H9 (cell line): ENCODE results near the gene CCDC74B. TPM values are rescaled to one million over a fixed set of nuclear protein-coding genes. Genes with fewer than 3 reads are reported as not detected.
A peak's percentile ranks its signal among the peaks of the same experiment; 100 is the strongest.
"Not testable (repeated sequence)": the region's sequence is repeated elsewhere in the genome, so short reads cannot be mapped to it uniquely, and the experiment has no call there.

ENCODE experiments used
- DNase-seq: peaks from one replicate; pipeline ENCODE4 v3.0.0-alpha.2; 2017
- H2AFZ ChIP-seq: one replicate; pipeline ENCODE4 v1.6.1; 2013; ENCODE audit warnings: mild to moderate bottlenecking, low read length, control low read depth, moderate library complexity
- H2AK5ac ChIP-seq: 2 replicates; pipeline ENCODE4 v1.6.1; 2013; ENCODE audit warnings: low read length, control low read depth, mixed read lengths; ENCODE audit not compliant: insufficient read length
- H2BK120ac ChIP-seq: one replicate; pipeline ENCODE4 v1.6.1; 2013; ENCODE audit warnings: low read depth, mild to moderate bottlenecking, low read length, control low read depth, inconsistent platforms; ENCODE audit not compliant: poor library complexity, severe bottlenecking
- H2BK12ac ChIP-seq: 2 replicates; pipeline ENCODE4 v1.6.1; 2013; ENCODE audit warnings: low read length, control low read depth, mixed read lengths, low read depth; ENCODE audit not compliant: insufficient read length
- H2BK15ac ChIP-seq: 2 replicates; pipeline ENCODE4 v1.6.1; 2013; ENCODE audit warnings: low read depth, low read length, control low read depth
- H2BK20ac ChIP-seq: one replicate; pipeline ENCODE4 v1.6.1; 2013; ENCODE audit warnings: low read depth, mild to moderate bottlenecking, low read length, control low read depth, inconsistent platforms; ENCODE audit not compliant: poor library complexity, severe bottlenecking
- H2BK5ac ChIP-seq: 2 replicates; pipeline ENCODE4 v1.6.1; 2013; ENCODE audit warnings: low read length, control low read depth, mixed read lengths; ENCODE audit not compliant: insufficient read length
- H3K14ac ChIP-seq: 2 replicates; pipeline ENCODE4 v1.6.1; 2013; ENCODE audit warnings: low read length, control low read depth; ENCODE audit not compliant: insufficient read depth
- H3K18ac ChIP-seq: 2 replicates; pipeline ENCODE4 v1.6.1; 2013; ENCODE audit warnings: low read depth, mild to moderate bottlenecking, mixed read lengths, low read length, control low read depth; ENCODE audit not compliant: insufficient read length
- H3K23ac ChIP-seq: 2 replicates; pipeline ENCODE4 v1.6.1; 2013; ENCODE audit warnings: low read length, control low read depth, mixed read lengths, low read depth; ENCODE audit not compliant: insufficient read length
- H3K23me2 ChIP-seq: 2 replicates; pipeline ENCODE4 v1.6.1; 2013; ENCODE audit warnings: low read depth, mild to moderate bottlenecking, mixed read lengths, low read length, control low read depth; ENCODE audit not compliant: insufficient read length, poor library complexity, severe bottlenecking
- H3K27ac ChIP-seq: 2 replicates; pipeline ENCODE4 v1.5.1; 2013; ENCODE audit warnings: low read length, control low read depth, mixed read lengths, low read depth; ENCODE audit not compliant: insufficient read length
- H3K27me3 ChIP-seq: 2 replicates; pipeline ENCODE4 v1.6.1; 2013; ENCODE audit warnings: low read length, control low read depth, inconsistent platforms; ENCODE audit not compliant: insufficient read depth
- H3K4ac ChIP-seq: 2 replicates; pipeline ENCODE4 v1.6.1; 2013; ENCODE audit warnings: low read depth, mild to moderate bottlenecking, control low read depth, inconsistent platforms, low read length, moderate library complexity
- H3K4me1 ChIP-seq: 2 replicates; pipeline ENCODE4 v1.6.1; 2013; ENCODE audit warnings: low read length, control low read depth, inconsistent platforms; ENCODE audit not compliant: insufficient read depth
- H3K4me2 ChIP-seq: 2 replicates; pipeline ENCODE4 v1.6.1; 2013; ENCODE audit warnings: low read length, control low read depth, mixed read lengths; ENCODE audit not compliant: insufficient read length, insufficient read depth
- H3K56ac ChIP-seq: 2 replicates; pipeline ENCODE4 v1.6.1; 2013; ENCODE audit warnings: low read depth, mild to moderate bottlenecking, mixed read lengths, low read length, control low read depth; ENCODE audit not compliant: insufficient read length
- H3K79me1 ChIP-seq: 2 replicates; pipeline ENCODE4 v1.6.1; 2013; ENCODE audit warnings: low read depth, mild to moderate bottlenecking, moderate library complexity, low read length, control low read depth, inconsistent platforms; ENCODE audit not compliant: insufficient read depth, poor library complexity, severe bottlenecking
- H3K79me2 ChIP-seq: 2 replicates; pipeline ENCODE4 v1.6.1; 2013; ENCODE audit warnings: low read length, control low read depth, inconsistent platforms; ENCODE audit not compliant: insufficient read depth
- H3K9ac ChIP-seq: 2 replicates; pipeline ENCODE4 v1.6.1; 2013; ENCODE audit warnings: low read length, control low read depth, mixed read lengths; ENCODE audit not compliant: insufficient read length; ENCODE audit errors: extremely low read depth
- H3K9me3 ChIP-seq: one replicate; pipeline ENCODE4 v1.6.1; 2013; ENCODE audit warnings: low read depth, low read length, inconsistent platforms; ENCODE audit not compliant: control insufficient read depth
- H3T11ph ChIP-seq: one replicate; pipeline ENCODE4 v1.6.1; 2013; ENCODE audit warnings: mild to moderate bottlenecking, low read length, control low read depth, inconsistent platforms
- H4K20me1 ChIP-seq: one replicate; pipeline ENCODE4 v1.6.1; 2013; ENCODE audit not compliant: control insufficient read depth, insufficient read length, insufficient read depth
- H4K5ac ChIP-seq: 2 replicates; pipeline ENCODE4 v1.6.1; 2013; ENCODE audit warnings: low read depth, mild to moderate bottlenecking, mixed read lengths, low read length, control low read depth; ENCODE audit not compliant: insufficient read length
- H4K8ac ChIP-seq: replicated peaks from 2 replicates; pipeline ENCODE4 v1.6.1; 2013; ENCODE audit warnings: low read length, control low read depth, mixed read lengths, low read depth; ENCODE audit not compliant: insufficient read length
- H4K91ac ChIP-seq: 2 replicates; pipeline ENCODE4 v1.6.1; 2013; ENCODE audit warnings: low read depth, mild to moderate bottlenecking, moderate library complexity, mixed read lengths, low read length, control low read depth; ENCODE audit not compliant: insufficient read length
- H3K27ac Mint-ChIP-seq, 3 experiments: 2 replicates in 2 of 3; 3 replicates in 1 of 3; pipeline ENCODE4 v1.8.0; 2020 to 2021; ENCODE audit warnings: mixed read lengths in 3 of 3, mild to moderate bottlenecking in 1 of 3, moderate library complexity in 1 of 3
- H3K27me3 Mint-ChIP-seq: 2 replicates; pipeline ENCODE4 v1.8.0; 2021; ENCODE audit warnings: low read depth, mild to moderate bottlenecking, moderate library complexity, mixed read lengths
- H3K36me3 Mint-ChIP-seq, 3 experiments: 2 replicates in 2 of 3; 3 replicates in 1 of 3; pipeline ENCODE4 v1.8.0; 2020 to 2021; ENCODE audit warnings: low read depth in 3 of 3, mixed read lengths in 3 of 3; ENCODE audit not compliant: insufficient read depth in 1 of 3
- H3K4me1 Mint-ChIP-seq, 2 experiments: 2 replicates each; pipeline ENCODE4 v1.8.0; 2020; ENCODE audit warnings: mixed read lengths in 2 of 2
- H3K4me3 Mint-ChIP-seq, 2 experiments: 2 replicates in 1 of 2; 3 replicates in 1 of 2; pipeline ENCODE4 v1.8.0; 2020 to 2021; ENCODE audit warnings: mild to moderate bottlenecking in 2 of 2, mixed read lengths in 2 of 2, moderate library complexity in 1 of 2
- H3K9me3 Mint-ChIP-seq, 2 experiments: 2 replicates in 1 of 2; 3 replicates in 1 of 2; pipeline ENCODE4 v1.8.0; 2020; ENCODE audit warnings: mild to moderate bottlenecking in 2 of 2, mixed read lengths in 2 of 2, moderate library complexity in 1 of 2
- CTCF ChIP-seq: fragments of 200-600 bp; sonication (generic); conservative IDR thresholded peaks from 3 replicates; pipeline ENCODE4 v1.8.0; 2021; ENCODE audit warnings: antibody characterized with exemption, mild to moderate bottlenecking
- WGBS: extraction: QIAGEN DNeasy Blood & Tissue Kit; methylation state at CpG from one replicate; pipeline ENCODE4 v1.1.7; 2013; ENCODE audit warnings: missing lambda C conversion rate, low lambda C conversion rate, mixed read lengths; ENCODE audit not compliant: insufficient read length; ENCODE audit errors: extremely low coverage; 5-methylcytosine and 5-hydroxymethylcytosine counted together
- total RNA-seq: library from RNA; stranded (reverse); gene quantifications from 2 replicates; pipeline ENCODE4 v1.2.1, GENCODE V29; 2021

Gene CCDC74B
- total RNA-seq, 1 experiment from 2014 or later: 6.7 TPM

GRCh38 chr2:130155956-130156623, 11.2 kb upstream of the CCDC74B start:
- no CpG with 5 or more reads among the region's 16 CpGs for WGBS
- H3K27ac Mint-ChIP-seq: peak overlapping the region in 1 of 3 experiments; percentile 52; a peak in 2 of 7 replicates

More at GRCh38 chr2:130155956-130156623, 11.2 kb upstream of the CCDC74B start:
- H3K4ac ChIP-seq, H3K4me1 Mint-ChIP-seq, H4K5ac ChIP-seq, H3K23me2 ChIP-seq, H2BK20ac ChIP-seq, H3K27me3 Mint-ChIP-seq, H3K14ac ChIP-seq, H2BK12ac ChIP-seq, H3K18ac ChIP-seq, H4K8ac ChIP-seq, H2BK120ac ChIP-seq, H3K4me2 ChIP-seq, H2BK5ac ChIP-seq, H3K4me1 ChIP-seq, H3K23ac ChIP-seq, H3K9me3 ChIP-seq, H2AFZ ChIP-seq, H3K79me2 ChIP-seq, H3K9me3 Mint-ChIP-seq, H3K27me3 ChIP-seq, H4K20me1 ChIP-seq, H3K4me3 Mint-ChIP-seq, H3K56ac ChIP-seq, H3K27ac ChIP-seq, H2BK15ac ChIP-seq, H3K79me1 ChIP-seq, H3K9ac ChIP-seq, H3T11ph ChIP-seq, H2AK5ac ChIP-seq: not testable (repeated sequence)
- peak; percentile 74 for DNase-seq
- peak; percentile 74 for TF ChIP-seq CTCF
- peak overlapping the region; percentile 19 for H4K91ac ChIP-seq
- peaks cover 8 to 53% (median 39%) of the 10 kb centered on the region in 3 experiments; a peak in 6 of 7 replicates for H3K36me3 Mint-ChIP-seq
